GM23338 (cell line): Measurements from ENCODE around the gene ARAP1. TPM values are rescaled to one million over a fixed set of nuclear protein-coding genes. Genes with fewer than 3 reads are reported as not detected.

Source experiments
- ATAC-seq: fragments of 200-7000 bp; cut with Tn5 transposase; 3 replicates; pipeline ENCODE4 v1.9.1; 2020
- DNase-seq: peaks from one replicate; pipeline ENCODE4 v3.0.0-alpha.2; 2015; ENCODE audit warnings: low spot score
- H2AFZ ChIP-seq: fragments of 200-600 bp; sonication (generic); 2 replicates; pipeline ENCODE4 v1.8.0; 2016; ENCODE audit warnings: antibody characterized with exemption, mild to moderate bottlenecking, moderate library complexity
- H3F3A ChIP-seq: fragments of 200-600 bp; sonication (generic); replicated peaks from 2 replicates; pipeline ENCODE4 v1.8.0; 2017; ENCODE audit warnings: antibody characterized with exemption, mixed run types, low read depth
- H3K27ac ChIP-seq: fragments of 200-600 bp; sonication (generic); 2 replicates; pipeline ENCODE4 v1.6.1; 2016; ENCODE audit warnings: low read depth
- H3K27me3 ChIP-seq: fragments of 200-600 bp; sonication (generic); 2 replicates; pipeline ENCODE4 v1.8.0; 2016; ENCODE audit warnings: mild to moderate bottlenecking, mixed run types, moderate library complexity; ENCODE audit not compliant: insufficient read depth
- H3K36me3 ChIP-seq: fragments of 200-600 bp; sonication (generic); 2 replicates; pipeline ENCODE4 v1.8.0; 2016; ENCODE audit warnings: mild to moderate bottlenecking; ENCODE audit not compliant: insufficient read depth
- H3K4me1 ChIP-seq: fragments of 200-600 bp; sonication (generic); 2 replicates; pipeline ENCODE4 v1.8.0; 2016; ENCODE audit warnings: mild to moderate bottlenecking, moderate library complexity; ENCODE audit not compliant: insufficient read depth
- H3K4me2 ChIP-seq: fragments of 200-600 bp; sonication (generic); 2 replicates; pipeline ENCODE4 v1.7.1; 2017; ENCODE audit warnings: mixed run types
- H3K4me3 ChIP-seq: fragments of 200-600 bp; sonication (generic); 2 replicates; pipeline ENCODE4 v1.6.1; 2016; ENCODE audit warnings: mixed run types
- H3K79me2 ChIP-seq: fragments of 200-600 bp; sonication (generic); replicated peaks from 2 replicates; pipeline ENCODE4 v1.8.0; 2017; ENCODE audit warnings: mild to moderate bottlenecking; ENCODE audit not compliant: insufficient read depth
- H3K9me2 ChIP-seq: fragments of 200-600 bp; sonication (generic); 2 replicates; pipeline ENCODE4 v1.8.0; 2017; ENCODE audit not compliant: insufficient read depth
- H4K20me1 ChIP-seq: fragments of 200-600 bp; sonication (generic); replicated peaks from 2 replicates; pipeline ENCODE4 v1.8.0; 2017; ENCODE audit warnings: mild to moderate bottlenecking; ENCODE audit not compliant: insufficient read depth
- H3K27ac Mint-ChIP-seq: 2 replicates; pipeline ENCODE4 v1.8.0; 2020; ENCODE audit warnings: inconsistent platforms, mild to moderate bottlenecking, moderate library complexity, mixed read lengths
- H3K27me3 Mint-ChIP-seq: 3 replicates; pipeline ENCODE4 v1.8.0; 2022; ENCODE audit warnings: low read depth, mild to moderate bottlenecking, moderate library complexity, mixed read lengths, inconsistent platforms; ENCODE audit not compliant: insufficient read depth, poor library complexity
- H3K36me3 Mint-ChIP-seq: 3 replicates; pipeline ENCODE4 v1.8.0; 2021; ENCODE audit warnings: low read depth, mild to moderate bottlenecking, inconsistent platforms, moderate library complexity, mixed read lengths
- H3K4me1 Mint-ChIP-seq: 3 replicates; pipeline ENCODE4 v1.8.0; 2020; ENCODE audit warnings: mild to moderate bottlenecking, inconsistent platforms, mixed read lengths
- H3K4me3 Mint-ChIP-seq: 3 replicates; pipeline ENCODE4 v1.8.0; 2021; ENCODE audit warnings: moderate library complexity, mild to moderate bottlenecking, inconsistent platforms, mixed read lengths
- H3K9me3 Mint-ChIP-seq: 3 replicates; pipeline ENCODE4 v1.8.0; 2020; ENCODE audit warnings: moderate library complexity, mild to moderate bottlenecking, inconsistent platforms, mixed read lengths
- CREB1 ChIP-seq: fragments of 250-450 bp; sonication (Bioruptor Pico); IDR thresholded peaks from 2 replicates; pipeline ENCODE4 v1.5.0; 2020; ENCODE audit warnings: low read depth, mild to moderate bottlenecking, moderate library complexity
- EZH2 ChIP-seq: fragments of 200-600 bp; sonication (generic); IDR thresholded peaks from one replicate; pipeline ENCODE4 v1.8.0; 2017; ENCODE audit warnings: antibody characterized with exemption, mild to moderate bottlenecking, low read depth; ENCODE audit not compliant: unreplicated experiment
- EZH2phosphoT487 ChIP-seq: fragments of 200-600 bp; sonication (generic); IDR thresholded peaks from one replicate; pipeline ENCODE4 v1.8.1; 2018; ENCODE audit warnings: antibody characterized with exemption; ENCODE audit not compliant: unreplicated experiment
- JUNB ChIP-seq: IDR thresholded peaks from one replicate; pipeline ENCODE4 v1.6.1; 2016; ENCODE audit warnings: antibody characterized with exemption; ENCODE audit not compliant: unreplicated experiment
- NANOG ChIP-seq: IDR thresholded peaks from 2 replicates; pipeline ENCODE4 v1.6.1; 2016; ENCODE audit warnings: antibody characterized with exemption, borderline replicate concordance
- POLR2AphosphoS5 ChIP-seq: IDR thresholded peaks from 2 replicates; pipeline ENCODE4 v1.6.1; 2016; ENCODE audit warnings: antibody characterized with exemption, low read depth
- STAT1 ChIP-seq: IDR thresholded peaks from one replicate; pipeline ENCODE4 v1.6.1; 2016; ENCODE audit warnings: antibody characterized with exemption; ENCODE audit not compliant: unreplicated experiment
- ZNF114 ChIP-seq: fragments of 250-450 bp; sonication (Bioruptor Pico); IDR thresholded peaks from 2 replicates; pipeline ENCODE4 v1.5.0; 2020; ENCODE audit warnings: mild to moderate bottlenecking, moderate library complexity
- ZNF331 ChIP-seq: fragments of 250-450 bp; sonication (Bioruptor Pico); IDR thresholded peaks from 2 replicates; pipeline ENCODE4 v1.5.0; 2020; ENCODE audit warnings: low read depth, mild to moderate bottlenecking, moderate library complexity
- polyA plus RNA-seq: library from polyadenylated mRNA; unstranded; fragments of >200 nt; fragmentation: Nextera tagmentation; extraction: Ambion mirVana; gene quantifications from 2 replicates; pipeline ENCODE4 v1.2.1, GENCODE V29; 2016
- total RNA-seq: library from RNA; depleted of rRNA; stranded (reverse); fragments of >200 nt; shearing (Covaris generic); gene quantifications from 2 replicates; pipeline ENCODE4 v1.2.3, GENCODE V29; 2014
- TF ChIP-seq, protein P1 (sequence below): IDR thresholded peaks from 2 replicates; pipeline ENCODE4 v1.6.1; 2016; ENCODE audit warnings: antibody characterized with exemption
- TF ChIP-seq, protein P2 (sequence below): fragments of 250-450 bp; sonication (Bioruptor Pico); IDR thresholded peaks from 2 replicates; pipeline ENCODE4 v1.5.0; 2020; ENCODE audit warnings: mild to moderate bottlenecking, moderate library complexity
- TF ChIP-seq, protein P3 (sequence below): IDR thresholded peaks from one replicate; pipeline ENCODE4 v1.6.1; 2018; ENCODE audit warnings: antibody characterized with exemption; ENCODE audit not compliant: unreplicated experiment
- TF ChIP-seq, protein P4 (sequence below), 2 experiments: fragments of 200-600 bp in 1 of 2; sonication (generic) in 1 of 2; conservative IDR thresholded peaks; 2 replicates each; pipeline versions ENCODE4 v1.5.1 to v1.6.1; 2016 to 2017; ENCODE audit warnings: antibody characterized with exemption in 2 of 2, low read depth in 2 of 2, mild to moderate bottlenecking in 2 of 2, moderate library complexity in 1 of 2

Gene ARAP1
- total and polyA plus RNA-seq, 2 experiments from 2014 or later, result 24.5 to 116 TPM

DNA sequence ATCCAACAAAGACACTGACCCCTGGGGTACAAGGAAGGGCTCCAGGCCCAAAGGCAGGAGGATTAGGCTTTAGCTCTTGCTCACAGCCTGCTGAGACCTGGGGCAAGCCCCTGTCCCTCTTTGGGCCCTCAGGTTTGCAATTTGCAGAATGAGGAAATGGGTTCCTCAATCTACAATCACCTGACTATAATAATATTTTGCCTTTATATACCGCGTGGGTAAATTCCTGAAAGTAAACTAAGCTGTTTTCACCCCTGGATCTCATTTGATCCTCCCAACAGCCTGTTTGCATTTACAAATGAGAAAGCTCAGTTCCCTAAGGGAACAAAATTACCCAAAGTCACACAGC is 40.8 kb upstream of the ARAP1 start:
- no peak overlapping the region for H2AFZ ChIP-seq
- H3K4me1 ChIP-seq, result peaks cover 9% of the 10 kb centered on the region
- no peak overlapping the region for H3K27ac ChIP-seq
- no peaks in the 10 kb centered on the region for H4K20me1 ChIP-seq
- peak overlapping the region; percentile 69; the same call in 1 of the 2 replicates for H3K4me2 ChIP-seq
- no peaks in the 10 kb centered on the region for H3K36me3 Mint-ChIP-seq
- peaks cover 19% of the 10 kb centered on the region for H3K4me1 Mint-ChIP-seq
- no peaks in the 10 kb centered on the region for H3F3A ChIP-seq
- H3K79me2 ChIP-seq, result no peaks in the 10 kb centered on the region
- no peak overlapping the region for H3K27ac Mint-ChIP-seq
- peak overlapping the region; percentile 98 for H3K4me3 Mint-ChIP-seq
- DNase-seq (no peak), ATAC-seq (no peak)
- H3K9me3 Mint-ChIP-seq, result no peaks in the 10 kb centered on the region
- H3K27me3 ChIP-seq, result no peaks in the 10 kb centered on the region
- TF ChIP-seq EZH2 (no peak), POLR2AphosphoS5 (no peak), EZH2phosphoT487 (no peak), STAT1 (no peak), JUNB (no peak), NANOG (no peak), ZNF114 (CRISPR knock-in tag) (no peak), CREB1 (CRISPR knock-in tag) (no peak), ZNF331 (CRISPR knock-in tag) (no peak)
- TF ChIP-seq, protein P1, sequence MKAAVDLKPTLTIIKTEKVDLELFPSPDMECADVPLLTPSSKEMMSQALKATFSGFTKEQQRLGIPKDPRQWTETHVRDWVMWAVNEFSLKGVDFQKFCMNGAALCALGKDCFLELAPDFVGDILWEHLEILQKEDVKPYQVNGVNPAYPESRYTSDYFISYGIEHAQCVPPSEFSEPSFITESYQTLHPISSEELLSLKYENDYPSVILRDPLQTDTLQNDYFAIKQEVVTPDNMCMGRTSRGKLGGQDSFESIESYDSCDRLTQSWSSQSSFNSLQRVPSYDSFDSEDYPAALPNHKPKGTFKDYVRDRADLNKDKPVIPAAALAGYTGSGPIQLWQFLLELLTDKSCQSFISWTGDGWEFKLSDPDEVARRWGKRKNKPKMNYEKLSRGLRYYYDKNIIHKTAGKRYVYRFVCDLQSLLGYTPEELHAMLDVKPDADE, result no peak
- TF ChIP-seq, protein P2, sequence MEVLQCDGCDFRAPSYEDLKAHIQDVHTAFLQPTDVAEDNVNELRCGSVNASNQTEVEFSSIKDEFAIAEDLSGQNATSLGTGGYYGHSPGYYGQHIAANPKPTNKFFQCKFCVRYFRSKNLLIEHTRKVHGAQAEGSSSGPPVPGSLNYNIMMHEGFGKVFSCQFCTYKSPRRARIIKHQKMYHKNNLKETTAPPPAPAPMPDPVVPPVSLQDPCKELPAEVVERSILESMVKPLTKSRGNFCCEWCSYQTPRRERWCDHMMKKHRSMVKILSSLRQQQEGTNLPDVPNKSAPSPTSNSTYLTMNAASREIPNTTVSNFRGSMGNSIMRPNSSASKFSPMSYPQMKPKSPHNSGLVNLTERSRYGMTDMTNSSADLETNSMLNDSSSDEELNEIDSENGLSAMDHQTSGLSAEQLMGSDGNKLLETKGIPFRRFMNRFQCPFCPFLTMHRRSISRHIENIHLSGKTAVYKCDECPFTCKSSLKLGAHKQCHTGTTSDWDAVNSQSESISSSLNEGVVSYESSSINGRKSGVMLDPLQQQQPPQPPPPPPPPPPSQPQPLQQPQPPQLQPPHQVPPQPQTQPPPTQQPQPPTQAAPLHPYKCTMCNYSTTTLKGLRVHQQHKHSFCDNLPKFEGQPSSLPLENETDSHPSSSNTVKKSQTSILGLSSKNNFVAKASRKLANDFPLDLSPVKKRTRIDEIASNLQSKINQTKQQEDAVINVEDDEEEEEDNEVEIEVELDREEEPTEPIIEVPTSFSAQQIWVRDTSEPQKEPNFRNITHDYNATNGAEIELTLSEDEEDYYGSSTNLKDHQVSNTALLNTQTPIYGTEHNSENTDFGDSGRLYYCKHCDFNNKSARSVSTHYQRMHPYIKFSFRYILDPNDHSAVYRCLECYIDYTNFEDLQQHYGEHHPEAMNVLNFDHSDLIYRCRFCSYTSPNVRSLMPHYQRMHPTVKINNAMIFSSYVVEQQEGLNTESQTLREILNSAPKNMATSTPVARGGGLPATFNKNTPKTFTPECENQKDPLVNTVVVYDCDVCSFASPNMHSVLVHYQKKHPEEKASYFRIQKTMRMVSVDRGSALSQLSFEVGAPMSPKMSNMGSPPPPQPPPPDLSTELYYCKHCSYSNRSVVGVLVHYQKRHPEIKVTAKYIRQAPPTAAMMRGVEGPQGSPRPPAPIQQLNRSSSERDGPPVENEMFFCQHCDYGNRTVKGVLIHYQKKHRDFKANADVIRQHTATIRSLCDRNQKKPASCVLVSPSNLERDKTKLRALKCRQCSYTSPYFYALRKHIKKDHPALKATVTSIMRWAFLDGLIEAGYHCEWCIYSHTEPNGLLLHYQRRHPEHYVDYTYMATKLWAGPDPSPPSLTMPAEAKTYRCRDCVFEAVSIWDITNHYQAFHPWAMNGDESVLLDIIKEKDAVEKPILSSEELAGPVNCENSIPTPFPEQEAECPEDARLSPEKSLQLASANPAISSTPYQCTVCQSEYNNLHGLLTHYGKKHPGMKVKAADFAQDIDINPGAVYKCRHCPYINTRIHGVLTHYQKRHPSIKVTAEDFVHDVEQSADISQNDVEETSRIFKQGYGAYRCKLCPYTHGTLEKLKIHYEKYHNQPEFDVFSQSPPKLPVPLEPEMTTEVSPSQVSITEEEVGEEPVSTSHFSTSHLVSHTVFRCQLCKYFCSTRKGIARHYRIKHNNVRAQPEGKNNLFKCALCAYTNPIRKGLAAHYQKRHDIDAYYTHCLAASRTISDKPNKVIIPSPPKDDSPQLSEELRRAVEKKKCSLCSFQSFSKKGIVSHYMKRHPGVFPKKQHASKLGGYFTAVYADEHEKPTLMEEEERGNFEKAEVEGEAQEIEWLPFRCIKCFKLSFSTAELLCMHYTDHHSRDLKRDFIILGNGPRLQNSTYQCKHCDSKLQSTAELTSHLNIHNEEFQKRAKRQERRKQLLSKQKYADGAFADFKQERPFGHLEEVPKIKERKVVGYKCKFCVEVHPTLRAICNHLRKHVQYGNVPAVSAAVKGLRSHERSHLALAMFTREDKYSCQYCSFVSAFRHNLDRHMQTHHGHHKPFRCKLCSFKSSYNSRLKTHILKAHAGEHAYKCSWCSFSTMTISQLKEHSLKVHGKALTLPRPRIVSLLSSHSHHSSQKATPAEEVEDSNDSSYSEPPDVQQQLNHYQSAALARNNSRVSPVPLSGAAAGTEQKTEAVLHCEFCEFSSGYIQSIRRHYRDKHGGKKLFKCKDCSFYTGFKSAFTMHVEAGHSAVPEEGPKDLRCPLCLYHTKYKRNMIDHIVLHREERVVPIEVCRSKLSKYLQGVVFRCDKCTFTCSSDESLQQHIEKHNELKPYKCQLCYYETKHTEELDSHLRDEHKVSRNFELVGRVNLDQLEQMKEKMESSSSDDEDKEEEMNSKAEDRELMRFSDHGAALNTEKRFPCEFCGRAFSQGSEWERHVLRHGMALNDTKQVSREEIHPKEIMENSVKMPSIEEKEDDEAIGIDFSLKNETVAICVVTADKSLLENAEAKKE, result no peak
- TF ChIP-seq, protein P3, sequence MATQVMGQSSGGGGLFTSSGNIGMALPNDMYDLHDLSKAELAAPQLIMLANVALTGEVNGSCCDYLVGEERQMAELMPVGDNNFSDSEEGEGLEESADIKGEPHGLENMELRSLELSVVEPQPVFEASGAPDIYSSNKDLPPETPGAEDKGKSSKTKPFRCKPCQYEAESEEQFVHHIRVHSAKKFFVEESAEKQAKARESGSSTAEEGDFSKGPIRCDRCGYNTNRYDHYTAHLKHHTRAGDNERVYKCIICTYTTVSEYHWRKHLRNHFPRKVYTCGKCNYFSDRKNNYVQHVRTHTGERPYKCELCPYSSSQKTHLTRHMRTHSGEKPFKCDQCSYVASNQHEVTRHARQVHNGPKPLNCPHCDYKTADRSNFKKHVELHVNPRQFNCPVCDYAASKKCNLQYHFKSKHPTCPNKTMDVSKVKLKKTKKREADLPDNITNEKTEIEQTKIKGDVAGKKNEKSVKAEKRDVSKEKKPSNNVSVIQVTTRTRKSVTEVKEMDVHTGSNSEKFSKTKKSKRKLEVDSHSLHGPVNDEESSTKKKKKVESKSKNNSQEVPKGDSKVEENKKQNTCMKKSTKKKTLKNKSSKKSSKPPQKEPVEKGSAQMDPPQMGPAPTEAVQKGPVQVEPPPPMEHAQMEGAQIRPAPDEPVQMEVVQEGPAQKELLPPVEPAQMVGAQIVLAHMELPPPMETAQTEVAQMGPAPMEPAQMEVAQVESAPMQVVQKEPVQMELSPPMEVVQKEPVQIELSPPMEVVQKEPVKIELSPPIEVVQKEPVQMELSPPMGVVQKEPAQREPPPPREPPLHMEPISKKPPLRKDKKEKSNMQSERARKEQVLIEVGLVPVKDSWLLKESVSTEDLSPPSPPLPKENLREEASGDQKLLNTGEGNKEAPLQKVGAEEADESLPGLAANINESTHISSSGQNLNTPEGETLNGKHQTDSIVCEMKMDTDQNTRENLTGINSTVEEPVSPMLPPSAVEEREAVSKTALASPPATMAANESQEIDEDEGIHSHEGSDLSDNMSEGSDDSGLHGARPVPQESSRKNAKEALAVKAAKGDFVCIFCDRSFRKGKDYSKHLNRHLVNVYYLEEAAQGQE, result no peak
- TF ChIP-seq, protein P4, sequence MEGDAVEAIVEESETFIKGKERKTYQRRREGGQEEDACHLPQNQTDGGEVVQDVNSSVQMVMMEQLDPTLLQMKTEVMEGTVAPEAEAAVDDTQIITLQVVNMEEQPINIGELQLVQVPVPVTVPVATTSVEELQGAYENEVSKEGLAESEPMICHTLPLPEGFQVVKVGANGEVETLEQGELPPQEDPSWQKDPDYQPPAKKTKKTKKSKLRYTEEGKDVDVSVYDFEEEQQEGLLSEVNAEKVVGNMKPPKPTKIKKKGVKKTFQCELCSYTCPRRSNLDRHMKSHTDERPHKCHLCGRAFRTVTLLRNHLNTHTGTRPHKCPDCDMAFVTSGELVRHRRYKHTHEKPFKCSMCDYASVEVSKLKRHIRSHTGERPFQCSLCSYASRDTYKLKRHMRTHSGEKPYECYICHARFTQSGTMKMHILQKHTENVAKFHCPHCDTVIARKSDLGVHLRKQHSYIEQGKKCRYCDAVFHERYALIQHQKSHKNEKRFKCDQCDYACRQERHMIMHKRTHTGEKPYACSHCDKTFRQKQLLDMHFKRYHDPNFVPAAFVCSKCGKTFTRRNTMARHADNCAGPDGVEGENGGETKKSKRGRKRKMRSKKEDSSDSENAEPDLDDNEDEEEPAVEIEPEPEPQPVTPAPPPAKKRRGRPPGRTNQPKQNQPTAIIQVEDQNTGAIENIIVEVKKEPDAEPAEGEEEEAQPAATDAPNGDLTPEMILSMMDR (conservative IDR thresholded peaks at IDR 0.05; ENCODE audit: low read depth in 2 of 2), result no peak
- peaks cover 13% of the 10 kb centered on the region for H3K27me3 Mint-ChIP-seq
- H3K4me3 ChIP-seq, result peak overlapping the region; percentile 72
- no peaks in the 10 kb centered on the region for H3K36me3 ChIP-seq
- no peaks in the 10 kb centered on the region for H3K9me2 ChIP-seq
